HEK293 (cell line): ENCODE results near the gene MAFF.

Experiments used
- CTCF ChIA-PET: fragments of 350-600 bp; formaldehyde crosslinking; extraction: SDS; loops from one replicate; lab custom pipeline; 2021; ENCODE audit warnings: antibody characterized with exemption; lab: Yijun Ruan, JAX
- POLR2A ChIA-PET: fragments of 300-600 bp; formaldehyde crosslinking; extraction: SDS; loops from one replicate; lab custom pipeline; 2020; ENCODE audit warnings: antibody characterized with exemption, inconsistent platforms; lab: Yijun Ruan, JAX
- H3K27ac ChIP-seq: fragments of 200-500 bp; sonication (Bioruptor generic); 2 replicates; pipeline ENCODE4 v1.5.1; 2014; ENCODE audit warnings: low read depth, low read length, control low read depth, inconsistent platforms; ENCODE audit errors: extremely low read depth
- H3K36me3 ChIP-seq, 2 experiments: fragments of 200-500 bp in 1 of 2; sonication (Bioruptor generic) in 1 of 2; 1 replicate in 1 of 2; 2 replicates in 1 of 2; pipeline ENCODE4 v1.5.1; 2014 to 2017; ENCODE audit warnings: inconsistent platforms in 2 of 2, low read length in 2 of 2; ENCODE audit not compliant: control insufficient read depth in 2 of 2, insufficient read depth in 1 of 2
- H3K4me1 ChIP-seq: fragments of 200-500 bp; sonication (Bioruptor generic); 2 replicates; pipeline ENCODE4 v1.5.1; 2014; ENCODE audit warnings: mild to moderate bottlenecking, low read length, inconsistent platforms; ENCODE audit not compliant: control insufficient read depth, insufficient read depth
- H3K4me3 ChIP-seq: 2 replicates; pipeline ENCODE4 v1.5.1; 2011; ENCODE audit warnings: low read depth, mild to moderate bottlenecking, control low read depth, low read length, moderate library complexity
- H3K9me3 ChIP-seq: fragments of 200-500 bp; sonication (Bioruptor generic); 2 replicates; pipeline ENCODE4 v1.5.1; 2014; ENCODE audit warnings: low read depth, low read length, inconsistent platforms; ENCODE audit not compliant: control insufficient read depth, insufficient read depth
- EGR2 ChIP-seq: fragments of 450-650 bp; formaldehyde crosslinking; IDR thresholded peaks from 2 replicates; pipeline ENCODE4 v1.5.1; 2016; ENCODE audit warnings: low read depth, missing biosample characterization, missing genetic modification characterization
- GLIS1 ChIP-seq: fragments of 450-650 bp; formaldehyde crosslinking; IDR thresholded peaks from 2 replicates; pipeline ENCODE4 v1.5.1; 2016; ENCODE audit warnings: missing biosample characterization, missing genetic modification characterization
- KLF8 ChIP-seq: fragments of 450-650 bp; formaldehyde crosslinking; IDR thresholded peaks from 2 replicates; pipeline ENCODE4 v1.5.1; 2016; ENCODE audit warnings: missing biosample characterization, missing genetic modification characterization
- MZF1 ChIP-seq: fragments of 450-650 bp; formaldehyde crosslinking; IDR thresholded peaks from 2 replicates; pipeline ENCODE4 v1.5.1; 2017; ENCODE audit warnings: missing biosample characterization, missing genetic modification characterization, borderline replicate concordance
- OSR2 ChIP-seq: fragments of 450-650 bp; formaldehyde crosslinking; IDR thresholded peaks from 2 replicates; pipeline ENCODE4 v1.5.1; 2016; ENCODE audit warnings: missing biosample characterization, missing genetic modification characterization
- PRDM1 ChIP-seq: fragments of 450-650 bp; formaldehyde crosslinking; IDR thresholded peaks from 2 replicates; pipeline ENCODE4; 2016; ENCODE audit warnings: missing biosample characterization, missing genetic modification characterization
- PRDM4 ChIP-seq: fragments of 450-650 bp; formaldehyde crosslinking; IDR thresholded peaks from 2 replicates; pipeline ENCODE4 v1.5.1; 2017; ENCODE audit warnings: missing biosample characterization, missing genetic modification characterization
- WT1 ChIP-seq: fragments of 450-650 bp; formaldehyde crosslinking; IDR thresholded peaks from 2 replicates; pipeline ENCODE4 v1.5.1; 2016; ENCODE audit warnings: missing biosample characterization, missing genetic modification characterization
- ZBTB20 ChIP-seq: fragments of 450-650 bp; formaldehyde crosslinking; IDR thresholded peaks from 2 replicates; pipeline ENCODE4 v1.5.1; 2016; ENCODE audit warnings: missing biosample characterization, missing genetic modification characterization
- ZFHX2 ChIP-seq: fragments of 450-650 bp; formaldehyde crosslinking; conservative IDR thresholded peaks from 2 replicates; pipeline ENCODE4 v1.5.1; 2016; ENCODE audit warnings: missing biosample characterization, missing genetic modification characterization
- ZFP3 ChIP-seq: fragments of 450-650 bp; formaldehyde crosslinking; IDR thresholded peaks from 2 replicates; pipeline ENCODE4 v1.5.1; 2016; ENCODE audit warnings: low read depth, missing biosample characterization, missing genetic modification characterization
- ZIC2 ChIP-seq: fragments of 450-650 bp; formaldehyde crosslinking; IDR thresholded peaks from 2 replicates; pipeline ENCODE4 v1.5.1; 2016; ENCODE audit warnings: missing biosample characterization, missing genetic modification characterization
- ZNF114 ChIP-seq: fragments of 450-650 bp; formaldehyde crosslinking; IDR thresholded peaks from 2 replicates; pipeline ENCODE4 v1.5.0; 2017; ENCODE audit warnings: missing biosample characterization, missing genetic modification characterization
- ZNF169 ChIP-seq: fragments of 450-650 bp; formaldehyde crosslinking; IDR thresholded peaks from 2 replicates; pipeline ENCODE4 v1.5.1; 2016; ENCODE audit warnings: missing biosample characterization, missing genetic modification characterization
- ZNF23 ChIP-seq: fragments of 450-650 bp; formaldehyde crosslinking; IDR thresholded peaks from 2 replicates; pipeline ENCODE4 v1.5.1; 2016; ENCODE audit warnings: missing biosample characterization, missing genetic modification characterization, borderline replicate concordance
- ZNF26 ChIP-seq: fragments of 450-650 bp; formaldehyde crosslinking; IDR thresholded peaks from 2 replicates; pipeline ENCODE4 v1.5.1; 2016; ENCODE audit warnings: missing biosample characterization, missing genetic modification characterization
- ZNF266 ChIP-seq: fragments of 450-650 bp; formaldehyde crosslinking; IDR thresholded peaks from 2 replicates; pipeline ENCODE4 v1.5.1; 2016; ENCODE audit warnings: missing biosample characterization, missing genetic modification characterization, low read depth
- ZNF366 ChIP-seq: fragments of 450-650 bp; formaldehyde crosslinking; conservative IDR thresholded peaks from 2 replicates; pipeline ENCODE4 v1.5.1; 2016; ENCODE audit warnings: missing biosample characterization, missing genetic modification characterization
- ZNF548 ChIP-seq: fragments of 450-650 bp; formaldehyde crosslinking; IDR thresholded peaks from 2 replicates; pipeline ENCODE4 v1.5.1; 2016; ENCODE audit warnings: missing biosample characterization, missing genetic modification characterization
- ZNF626 ChIP-seq: fragments of 450-650 bp; sonication (Bioruptor Pico); formaldehyde crosslinking; IDR thresholded peaks from 2 replicates; pipeline ENCODE4 v1.5.1; 2018; ENCODE audit warnings: missing biosample characterization, missing genetic modification characterization, inconsistent platforms
- ZNF654 ChIP-seq: fragments of 450-650 bp; formaldehyde crosslinking; IDR thresholded peaks from 2 replicates; pipeline ENCODE4 v1.5.1; 2016; ENCODE audit warnings: low read depth, missing biosample characterization, missing genetic modification characterization
- ZNF658 ChIP-seq: fragments of 450-650 bp; formaldehyde crosslinking; IDR thresholded peaks from 2 replicates; pipeline ENCODE4; 2016; ENCODE audit warnings: missing biosample characterization, missing genetic modification characterization
- ZNF776 ChIP-seq: fragments of 450-650 bp; formaldehyde crosslinking; IDR thresholded peaks from 2 replicates; pipeline ENCODE4 v1.5.0; 2017; ENCODE audit warnings: missing biosample characterization, missing genetic modification characterization, borderline replicate concordance
- ZNF830 ChIP-seq: fragments of 450-650 bp; IDR thresholded peaks from 2 replicates; pipeline ENCODE4 v1.5.0; 2018; ENCODE audit warnings: missing biosample characterization, missing genetic modification characterization, low read depth, mild to moderate bottlenecking, moderate library complexity
- ZXDB ChIP-seq: fragments of 450-650 bp; formaldehyde crosslinking; IDR thresholded peaks from 2 replicates; pipeline ENCODE4 v1.5.1; 2016; ENCODE audit warnings: missing biosample characterization, missing genetic modification characterization
- TF ChIP-seq, protein P1 (sequence below): fragments of 450-650 bp; formaldehyde crosslinking; IDR thresholded peaks from 2 replicates; pipeline ENCODE4 v1.5.1; 2017; ENCODE audit warnings: missing biosample characterization, missing genetic modification characterization

The MAFF gene

GRCh38 chr22:38205261-38206128 is 3.7 kb downstream of the MAFF start:
- H3K4me1 ChIP-seq, result no peaks in the 10 kb centered on the region
- ChIA-PET CTCF (interaction anchor here (1.0 to 1.2 kb wide), 2 partner anchors 25 to 153 kb away, joined by 3 read pairs; no protein-coding TSS in a partner anchor), POLR2A (interaction anchor here (0.8 kb wide), 1 partner anchor 24 kb away, joined by 4 read pairs; the partner anchor contains the start of gene PLA2G6)
- H3K36me3 ChIP-seq, result no peaks in the 10 kb centered on the region
- no peak overlapping the region for H3K4me3 ChIP-seq
- H3K9me3 ChIP-seq, result no peaks in the 10 kb centered on the region
- H3K27ac ChIP-seq, result no peak overlapping the region
- TF ChIP-seq, protein P1, sequence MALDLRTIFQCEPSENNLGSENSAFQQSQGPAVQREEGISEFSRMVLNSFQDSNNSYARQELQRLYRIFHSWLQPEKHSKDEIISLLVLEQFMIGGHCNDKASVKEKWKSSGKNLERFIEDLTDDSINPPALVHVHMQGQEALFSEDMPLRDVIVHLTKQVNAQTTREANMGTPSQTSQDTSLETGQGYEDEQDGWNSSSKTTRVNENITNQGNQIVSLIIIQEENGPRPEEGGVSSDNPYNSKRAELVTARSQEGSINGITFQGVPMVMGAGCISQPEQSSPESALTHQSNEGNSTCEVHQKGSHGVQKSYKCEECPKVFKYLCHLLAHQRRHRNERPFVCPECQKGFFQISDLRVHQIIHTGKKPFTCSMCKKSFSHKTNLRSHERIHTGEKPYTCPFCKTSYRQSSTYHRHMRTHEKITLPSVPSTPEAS (tag by site-specific recombination), result no peak
- TF ChIP-seq ZNF114 (tag by site-specific recombination) (no peak), ZIC2 (peak; percentile 54)
- TF ChIP-seq, all 188 proteins: peak for 1

DNA sequence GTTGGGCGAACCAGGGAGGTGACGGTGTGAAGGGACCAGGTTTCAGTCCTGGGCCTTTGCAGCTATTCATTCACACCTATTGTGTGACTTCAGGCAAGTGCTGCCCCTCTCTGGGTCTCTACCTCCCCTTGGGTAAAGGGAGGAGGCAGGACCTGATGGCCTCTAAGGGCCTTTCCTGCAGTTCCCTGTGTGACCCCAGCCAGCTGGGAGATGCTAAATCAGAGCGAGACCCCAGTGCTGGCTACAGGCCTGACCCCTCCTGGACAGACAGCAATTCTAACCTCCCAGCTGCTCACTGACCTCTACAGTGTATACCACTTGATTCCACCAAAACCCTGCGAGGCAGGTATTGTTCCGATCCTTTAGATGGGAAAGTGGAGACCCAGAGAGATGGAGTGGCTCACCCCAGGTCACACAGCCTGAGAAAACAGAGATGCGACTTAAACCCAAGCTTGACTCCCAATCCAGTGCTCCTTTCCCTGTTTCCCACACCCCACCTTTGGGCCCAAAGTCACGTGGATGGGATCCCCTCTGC is 6.2 kb downstream of the MAFF start:
- no peaks in the 10 kb centered on the region for H3K36me3 ChIP-seq
- no peak for TF ChIP-seq KLF8 (tag by site-specific recombination)
- TF ChIP-seq ZNF626, result no peak
- TF ChIP-seq ZNF654, result no peak
- no peak for TF ChIP-seq PRDM4 (tag by site-specific recombination)
- no peak for TF ChIP-seq ZNF114 (tag by site-specific recombination)
- no peak for TF ChIP-seq ZNF266 (tag by site-specific recombination)
- POLR2A ChIA-PET, result interaction anchor here (1.3 kb wide), 1 partner anchor 26 kb away, joined by 6 read pairs; the partner anchor contains the start of gene PLA2G6
- no peak overlapping the region for H3K27ac ChIP-seq
- CTCF ChIA-PET, result interaction anchor here (0.5 kb wide), 1 partner anchor 474 kb away, joined by 4 read pairs; the partner anchor contains the start of gene TOMM22
- no peaks in the 10 kb centered on the region for H3K9me3 ChIP-seq
- H3K4me1 ChIP-seq, result no peaks in the 10 kb centered on the region
- H3K4me3 ChIP-seq, result no peak overlapping the region

DNA sequence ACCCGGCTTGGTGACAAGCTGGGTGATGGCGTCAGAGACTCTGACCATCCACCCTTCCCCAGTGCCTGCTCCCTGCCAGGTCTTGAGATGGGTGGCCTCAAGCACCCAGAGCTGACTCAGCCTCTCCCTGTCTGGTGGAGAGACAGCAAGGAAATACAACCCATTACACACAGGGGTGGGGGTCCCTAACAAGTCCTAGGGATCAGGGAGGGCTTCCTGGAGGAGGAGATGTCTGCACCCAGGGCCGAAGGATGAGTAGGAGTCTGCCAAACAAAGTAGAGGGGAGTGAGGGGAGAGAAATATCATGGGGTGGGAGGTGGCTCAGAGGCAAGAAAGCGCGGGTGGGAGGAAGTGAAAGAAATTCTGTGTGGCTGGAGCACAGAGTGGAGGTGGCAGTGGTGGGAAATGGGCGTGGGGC is 6.8 kb downstream of the MAFF start:
- POLR2A ChIA-PET, result interaction anchor here (1.3 kb wide), 1 partner anchor 27 kb away, joined by 6 read pairs; the partner anchor contains the start of gene PLA2G6
- TF ChIP-seq ZFHX2 (tag by site-specific recombination), result peak; percentile 86
- no peak for TF ChIP-seq ZNF658
- TF ChIP-seq ZNF626, result no peak
- TF ChIP-seq ZNF830 (tag by site-specific recombination), result no peak
- no peak for TF ChIP-seq WT1 (tag by site-specific recombination)
- TF ChIP-seq GLIS1 (tag by site-specific recombination), result no peak
- no peak for TF ChIP-seq OSR2 (tag by site-specific recombination)
- peak; percentile 91 for TF ChIP-seq EGR2 (tag by site-specific recombination)
- TF ChIP-seq ZXDB (tag by site-specific recombination), result no peak
- no peak for TF ChIP-seq ZNF23 (tag by site-specific recombination)
- TF ChIP-seq PRDM1 (tag by site-specific recombination), result no peak
- TF ChIP-seq ZNF548 (tag by site-specific recombination), result peak; percentile 78; the same call in 1 of the 2 replicates
- peak; percentile 66; the same call in 1 of the 2 replicates for TF ChIP-seq ZFP3
- no peak for TF ChIP-seq ZBTB20 (tag by site-specific recombination)
- no peak for TF ChIP-seq ZNF169 (tag by site-specific recombination)
- TF ChIP-seq MZF1 (tag by site-specific recombination), result no peak
- TF ChIP-seq ZNF366 (tag by site-specific recombination), result no peak
- TF ChIP-seq ZNF26 (tag by site-specific recombination), result no peak
- TF ChIP-seq ZNF776, result no peak

More for the DNA sequence above, 6.8 kb downstream of the MAFF start:
- H3K4me3 ChIP-seq, result no peak overlapping the region
- H3K4me1 ChIP-seq, result no peaks in the 10 kb centered on the region
- CTCF ChIA-PET, result no interaction called here
- H3K36me3 ChIP-seq, result no peaks in the 10 kb centered on the region
- no peak overlapping the region for H3K27ac ChIP-seq
- H3K9me3 ChIP-seq, result no peaks in the 10 kb centered on the region
